ENCODE data around the gene IL22. TPM values are rescaled to one million over a fixed set of nuclear protein-coding genes. Genes with fewer than 3 reads are reported as not detected.
"Not testable (repeated sequence)": the region's sequence is repeated elsewhere in the genome, so short reads cannot be mapped to it uniquely, and the experiment has no call there.

The IL22 gene
- total and polyA plus RNA-seq, 5 donors from 2014 or later, result not detected

DNA sequence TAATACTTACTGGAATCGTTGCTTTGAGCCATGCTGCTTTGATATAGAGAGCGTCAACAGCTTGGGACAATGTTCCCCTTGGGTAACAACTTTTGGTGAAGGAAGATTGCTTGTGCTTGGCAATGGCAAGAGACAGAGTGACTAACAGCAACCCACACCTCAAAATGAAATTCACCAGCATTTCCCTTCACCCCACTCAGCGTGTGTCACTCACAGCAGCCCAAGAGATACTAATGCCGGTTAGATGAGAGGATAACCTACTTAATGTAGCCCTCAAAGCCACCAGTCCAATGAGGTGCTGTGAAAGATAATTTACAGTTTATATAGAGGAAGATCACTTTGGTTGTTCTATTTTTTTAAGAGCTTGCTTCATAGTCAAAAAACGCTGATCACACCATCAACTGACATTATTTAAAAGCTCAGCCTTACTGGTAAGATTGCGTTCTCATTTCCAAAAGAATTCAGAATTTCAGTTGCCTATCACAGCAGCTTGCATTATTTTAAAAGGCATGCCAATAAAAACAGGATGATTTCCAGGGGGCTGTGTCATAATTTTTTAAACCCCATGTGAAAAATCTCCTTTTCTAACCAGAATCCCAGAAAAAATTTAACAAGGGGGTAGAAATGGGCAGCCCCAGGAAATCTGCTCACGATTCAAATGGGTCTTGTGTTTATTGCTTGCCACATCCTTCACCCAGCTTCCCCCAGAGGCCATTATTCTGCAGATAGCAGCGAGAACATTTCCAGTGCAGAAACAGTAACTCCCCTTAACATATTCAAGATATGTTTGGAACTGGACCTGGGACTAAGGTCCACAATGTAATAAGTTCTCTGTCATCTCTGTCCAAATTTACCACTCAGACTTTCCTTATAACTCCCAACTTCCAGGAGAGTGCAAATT, 27.6 kb downstream of the IL22 start, which contains the start of gene IL26:
IL26 (minus strand) TSS at position 235 of the 901 bp plus-strand sequence; CDS start at position 181, 54 bp downstream.
- Mint-ChIP-seq H3K36me3 (no peaks in the 10 kb centered on the region), H3K9me3 (no peaks in the 10 kb centered on the region), H3K4me3 (peak within 1 kb of the TSS in 1 of 4 donors; percentile 84), H3K27ac (no peak within 1 kb of the TSS), H3K4me1 (peaks cover 0 to 16% (median 8%) of the 10 kb centered on the region in 4 donors), H3K27me3 (peaks cover 14% of the 10 kb centered on the region)
- Histone ChIP-seq H3K36me3 (ENCODE audit: control insufficient read depth, insufficient read depth, low read length) (no peaks in the 10 kb centered on the region), H3K27ac (ENCODE audit: insufficient read depth, low read length, poor library complexity, severe bottlenecking) (no peak within 1 kb of the TSS), H3K4me1 (ENCODE audit: control insufficient read depth, insufficient read depth, low read length, poor library complexity, severe bottlenecking) (peaks cover 6% of the 10 kb centered on the region), H3K4me3 (ENCODE audit: low read depth, low read length) (no peak within 1 kb of the TSS), H3K27me3 (ENCODE audit: control insufficient read depth, insufficient read depth, low read length) (no peaks in the 10 kb centered on the region), H3K9me3 (ENCODE audit: control insufficient read depth in 2 of 2, low read length in 2 of 2) (no peaks in the 10 kb centered on the region)
- DNase-seq (no peak), ATAC-seq (ENCODE audit: low read depth in 2 of 2) (no peak)

DNA sequence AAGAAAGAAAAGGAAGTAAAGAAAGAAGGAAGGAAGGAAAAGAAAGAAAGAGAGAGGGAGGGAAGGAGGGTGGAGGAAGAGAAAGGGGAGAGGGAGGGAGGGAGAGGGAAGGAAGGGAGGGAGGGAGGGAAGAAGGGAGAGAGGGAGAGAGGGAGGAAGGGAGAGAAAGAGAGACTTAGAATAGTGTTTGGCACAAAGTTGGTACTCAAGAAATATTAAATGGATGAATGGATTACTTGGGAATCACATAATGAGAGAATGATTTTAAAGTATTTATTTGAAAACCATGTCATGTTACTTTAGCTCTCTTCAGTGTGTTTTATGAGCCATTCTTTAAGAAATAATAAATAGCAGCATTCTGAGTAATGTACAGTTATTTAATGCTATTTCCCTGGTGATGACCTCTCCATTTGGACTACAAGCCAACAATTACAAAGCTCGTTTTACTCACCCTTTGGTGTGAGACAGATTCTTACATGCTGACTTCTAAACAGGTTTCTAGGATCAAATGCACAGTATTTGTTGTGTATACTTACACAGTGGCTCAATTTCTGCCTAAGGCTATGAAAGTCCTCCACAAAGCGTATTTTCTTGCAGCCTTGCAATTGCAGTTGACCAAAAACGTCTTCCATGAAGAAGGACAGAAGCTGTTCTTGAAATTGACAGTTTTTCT, 28.7 kb downstream of the IL22 start:
- H3K36me3 ChIP-seq (ENCODE audit: control insufficient read depth, insufficient read depth, low read length), result no peaks in the 10 kb centered on the region
- H3K9me3 ChIP-seq (ENCODE audit: control insufficient read depth in 2 of 2, low read length in 2 of 2), result no peaks in the 10 kb centered on the region
- peaks cover 15% of the 10 kb centered on the region for H3K27me3 Mint-ChIP-seq
- no peaks in the 10 kb centered on the region for H3K9me3 Mint-ChIP-seq
- H3K27me3 ChIP-seq (ENCODE audit: control insufficient read depth, insufficient read depth, low read length), result no peaks in the 10 kb centered on the region
- H3K4me3 Mint-ChIP-seq, result peak overlapping the region in 1 of 4 donors; percentile 84
- H3K4me1 Mint-ChIP-seq, result peaks cover 0 to 10% (median 7%) of the 10 kb centered on the region in 4 donors
- no peak overlapping the region for H3K4me3 ChIP-seq (ENCODE audit: low read depth, low read length)
- no peak for DNase-seq
- H3K27ac Mint-ChIP-seq, result no peak overlapping the region
- H3K36me3 Mint-ChIP-seq, result no peaks in the 10 kb centered on the region
- H3K27ac ChIP-seq (ENCODE audit: insufficient read depth, low read length, poor library complexity, severe bottlenecking), result no peak overlapping the region
- H3K4me1 ChIP-seq (ENCODE audit: control insufficient read depth, insufficient read depth, low read length, poor library complexity, severe bottlenecking), result peaks cover 6% of the 10 kb centered on the region
- no peak for ATAC-seq (ENCODE audit: low read depth in 2 of 2)

DNA sequence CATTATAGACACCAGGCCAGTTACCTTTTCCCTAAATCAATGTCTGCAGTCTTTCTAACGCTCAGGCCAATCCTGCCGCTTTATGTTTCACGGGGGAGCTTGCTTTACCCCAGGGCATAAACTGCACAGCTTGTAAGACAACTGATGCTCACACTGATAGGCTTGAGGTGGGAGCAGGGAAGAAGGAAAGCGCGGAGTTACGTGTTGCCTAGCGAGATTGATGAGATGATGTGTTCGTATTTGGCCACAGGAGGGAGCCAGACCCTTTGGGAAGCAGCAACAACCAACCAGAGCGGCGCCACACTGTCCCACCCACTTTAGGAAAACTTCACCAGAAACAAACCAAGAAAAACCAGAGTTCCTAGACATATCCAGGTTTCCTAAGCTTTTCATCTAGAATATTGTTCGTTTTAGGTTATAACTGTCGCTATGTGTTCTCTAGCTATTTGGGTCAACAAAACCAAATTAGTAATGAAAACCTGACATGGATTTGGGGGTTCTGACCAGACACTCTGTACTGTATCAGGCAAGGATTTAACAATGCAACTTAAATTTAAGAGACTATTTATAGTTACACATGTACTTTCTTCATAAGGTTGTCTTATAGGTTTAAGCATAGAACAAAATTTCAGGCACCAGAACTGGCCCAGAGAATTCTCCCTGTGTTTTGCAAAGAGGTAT, 30.2 kb downstream of the IL22 start:
- H3K36me3 Mint-ChIP-seq, result no peaks in the 10 kb centered on the region
- ATAC-seq (ENCODE audit: low read depth in 2 of 2), result peak; percentile 93 to 94
- DNase-seq, result peak; percentile 53 to 81 (median 69)
- peaks cover 0 to 10% (median 7%) of the 10 kb centered on the region in 4 donors for H3K4me1 Mint-ChIP-seq
- peaks cover 3% of the 10 kb centered on the region for H3K27me3 ChIP-seq (ENCODE audit: control insufficient read depth, insufficient read depth, low read length)
- H3K27ac Mint-ChIP-seq, result peak overlapping the region in 2 of 3 donors; percentile 24 to 86
- H3K27ac ChIP-seq (ENCODE audit: insufficient read depth, low read length, poor library complexity, severe bottlenecking), result no peak overlapping the region
- no peaks in the 10 kb centered on the region for H3K36me3 ChIP-seq (ENCODE audit: control insufficient read depth, insufficient read depth, low read length)
- no peaks in the 10 kb centered on the region for H3K9me3 Mint-ChIP-seq
- peaks cover 16% of the 10 kb centered on the region for H3K27me3 Mint-ChIP-seq
- no peaks in the 10 kb centered on the region for H3K9me3 ChIP-seq (ENCODE audit: control insufficient read depth in 2 of 2, low read length in 2 of 2)
- peaks cover 6% of the 10 kb centered on the region for H3K4me1 ChIP-seq (ENCODE audit: control insufficient read depth, insufficient read depth, low read length, poor library complexity, severe bottlenecking)
- peak overlapping the region in 3 of 4 donors; percentile 10 to 85 (median 70) for H3K4me3 Mint-ChIP-seq
- peak overlapping the region; percentile 56 for H3K4me3 ChIP-seq (ENCODE audit: low read depth, low read length)

GRCh38 chr12:68222326-68222725, 31.1 kb downstream of the IL22 start:
- ATAC-seq (ENCODE audit: low read depth in 2 of 2) (no peak), DNase-seq (no peak)
- Histone ChIP-seq H3K4me1 (ENCODE audit: control insufficient read depth, insufficient read depth, low read length, poor library complexity, severe bottlenecking) (peaks cover 6% of the 10 kb centered on the region), H3K36me3 (ENCODE audit: control insufficient read depth, insufficient read depth, low read length) (no peaks in the 10 kb centered on the region), H3K4me3 (ENCODE audit: low read depth, low read length) (no peak overlapping the region), H3K27me3 (ENCODE audit: control insufficient read depth, insufficient read depth, low read length) (peaks cover 7% of the 10 kb centered on the region), H3K27ac (ENCODE audit: insufficient read depth, low read length, poor library complexity, severe bottlenecking) (no peak overlapping the region), H3K9me3 (ENCODE audit: control insufficient read depth in 2 of 2, low read length in 2 of 2) (no peaks in the 10 kb centered on the region)
- Mint-ChIP-seq H3K4me1 (peaks cover 0 to 10% (median 7%) of the 10 kb centered on the region in 4 donors), H3K4me3 (no peak overlapping the region), H3K9me3 (no peaks in the 10 kb centered on the region), H3K36me3 (no peaks in the 10 kb centered on the region), H3K27me3 (peaks cover 24% of the 10 kb centered on the region), H3K27ac (no peak overlapping the region)

- Mint-ChIP-seq H3K4me3 (no peak overlapping the region), H3K36me3 (no peaks in the 10 kb centered on the region), H3K27me3 (peaks cover 27% of the 10 kb centered on the region), H3K27ac (no peak overlapping the region), H3K4me1 (peaks cover 0 to 10% (median 7%) of the 10 kb centered on the region in 4 donors), H3K9me3 (no peaks in the 10 kb centered on the region)
- Histone ChIP-seq H3K4me1 (ENCODE audit: control insufficient read depth, insufficient read depth, low read length, poor library complexity, severe bottlenecking) (peaks cover 6% of the 10 kb centered on the region), H3K4me3 (ENCODE audit: low read depth, low read length) (no peak overlapping the region), H3K36me3 (ENCODE audit: control insufficient read depth, insufficient read depth, low read length) (no peaks in the 10 kb centered on the region), H3K9me3 (ENCODE audit: control insufficient read depth in 2 of 2, low read length in 2 of 2) (no peaks in the 10 kb centered on the region), H3K27ac (ENCODE audit: insufficient read depth, low read length, poor library complexity, severe bottlenecking) (no peak overlapping the region), H3K27me3 (ENCODE audit: control insufficient read depth, insufficient read depth, low read length) (peaks cover 12% of the 10 kb centered on the region)
- ATAC-seq (ENCODE audit: low read depth in 2 of 2) (no peak), DNase-seq (no peak)
These were observed 31.9 kb downstream of the IL22 start for GRCh38 chr12:68221497-68221896.

GRCh38 chr12:68210875-68211274, 42.5 kb downstream of the IL22 start:
- DNase-seq (no peak), ATAC-seq (ENCODE audit: low read depth in 2 of 2) (no peak)
- no peaks in the 10 kb centered on the region for H3K36me3 Mint-ChIP-seq
- Histone ChIP-seq H3K27ac (ENCODE audit: insufficient read depth, low read length, poor library complexity, severe bottlenecking) (no peak overlapping the region), H3K36me3 (ENCODE audit: control insufficient read depth, insufficient read depth, low read length) (no peaks in the 10 kb centered on the region), H3K4me3 (ENCODE audit: low read depth, low read length) (no peak overlapping the region), H3K27me3 (ENCODE audit: control insufficient read depth, insufficient read depth, low read length) (peaks cover 18% of the 10 kb centered on the region), H3K9me3 (ENCODE audit: control insufficient read depth in 2 of 2, low read length in 2 of 2) (no peaks in the 10 kb centered on the region), H3K4me1 (ENCODE audit: control insufficient read depth, insufficient read depth, low read length, poor library complexity, severe bottlenecking) (no peaks in the 10 kb centered on the region)
- no peak overlapping the region for H3K27ac Mint-ChIP-seq
- no peak overlapping the region for H3K4me3 Mint-ChIP-seq
- peaks cover 0 to 12% (median 9%) of the 10 kb centered on the region in 4 donors for H3K4me1 Mint-ChIP-seq
- H3K27me3 Mint-ChIP-seq, result peaks cover 61% of the 10 kb centered on the region
- peaks cover 0 to 3% (median 0%) of the 10 kb centered on the region in 7 donors for H3K9me3 Mint-ChIP-seq

DNA sequence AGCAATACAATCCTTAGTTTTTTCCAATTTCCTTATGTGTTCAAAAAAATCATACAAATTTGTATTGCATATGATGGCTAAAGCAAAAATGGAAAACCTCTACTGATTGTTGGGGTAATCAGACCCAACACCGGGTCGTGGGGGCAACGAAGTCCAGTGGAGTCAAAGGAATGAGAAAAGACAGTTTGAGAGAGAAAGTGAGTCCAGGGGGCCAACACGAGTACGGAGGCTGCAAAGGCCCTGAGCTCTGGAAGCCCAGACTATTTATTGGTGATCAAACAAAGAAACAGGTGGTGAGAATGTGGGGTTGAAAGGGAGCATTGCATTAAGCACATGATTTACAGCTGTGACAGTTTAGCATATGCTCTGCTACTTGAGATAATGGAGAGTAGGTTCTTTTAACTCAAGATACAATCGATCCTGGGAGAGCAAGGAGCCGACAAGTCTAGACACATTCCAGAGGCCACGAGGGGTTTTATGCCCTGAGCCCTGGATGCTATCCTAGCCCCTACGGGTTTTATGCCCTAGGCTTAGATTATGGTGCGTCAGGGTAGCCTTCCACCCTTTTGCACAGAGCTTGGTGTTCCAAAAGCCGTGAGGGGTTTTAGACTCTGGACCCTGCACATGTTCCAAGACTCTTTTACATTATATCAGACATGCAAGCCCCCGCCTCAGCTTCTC, 44.2 kb downstream of the IL22 start:
- not testable (repeated sequence) for ATAC-seq (ENCODE audit: low read depth in 2 of 2); DNase-seq; H3K4me1 ChIP-seq (ENCODE audit: control insufficient read depth, insufficient read depth, low read length, poor library complexity, severe bottlenecking); H3K4me3 Mint-ChIP-seq; H3K27ac ChIP-seq (ENCODE audit: insufficient read depth, low read length, poor library complexity, severe bottlenecking); H3K36me3 ChIP-seq (ENCODE audit: control insufficient read depth, insufficient read depth, low read length); H3K27ac Mint-ChIP-seq; H3K4me3 ChIP-seq (ENCODE audit: low read depth, low read length); H3K36me3 Mint-ChIP-seq; H3K9me3 ChIP-seq (ENCODE audit: control insufficient read depth in 2 of 2, low read length in 2 of 2); H3K9me3 Mint-ChIP-seq
- H3K27me3 Mint-ChIP-seq, result peaks cover 56% of the 10 kb centered on the region
- H3K4me1 Mint-ChIP-seq, result peaks cover 0 to 12% (median 9%) of the 10 kb centered on the region in 4 donors
- H3K27me3 ChIP-seq (ENCODE audit: control insufficient read depth, insufficient read depth, low read length), result peaks cover 19% of the 10 kb centered on the region
